HepG2 (cell line): Measurements from ENCODE around the gene ANKRD29. TPM values are rescaled to one million over a fixed set of nuclear protein-coding genes. Genes with fewer than 3 reads are reported as not detected.

Source experiments
- ARHGAP35 ChIP-seq: sonication (generic); formaldehyde crosslinking; IDR thresholded peaks from 2 replicates; pipeline ENCODE4 v1.9.0; 2022; ENCODE audit warnings: mild to moderate bottlenecking, inconsistent platforms, moderate library complexity, missing genetic modification reagents, borderline replicate concordance
- CBX2 ChIP-seq, 2 experiments: fragments of 200-600 bp in 1 of 2; sonication (generic); formaldehyde crosslinking in 1 of 2; IDR thresholded peaks; 2 replicates each; pipeline versions ENCODE4 v1.7.0 to v1.8.1; 2018 to 2022; ENCODE audit warnings: low read depth in 2 of 2, low read length in 1 of 2, mild to moderate bottlenecking in 1 of 2, missing genetic modification reagents in 1 of 2
- GPBP1L1 ChIP-seq: sonication (generic); formaldehyde crosslinking; IDR thresholded peaks from 2 replicates; pipeline ENCODE4 v1.5.0; 2020; ENCODE audit warnings: mild to moderate bottlenecking, missing genetic modification reagents
- KDM1A ChIP-seq: IDR thresholded peaks from 2 replicates; pipeline ENCODE4 v1.6.1; 2016; ENCODE audit warnings: missing compliant biosample characterization
- KDM3A ChIP-seq: IDR thresholded peaks from 2 replicates; pipeline ENCODE4 v1.6.1; 2018; ENCODE audit warnings: low read depth, missing compliant biosample characterization
- MEF2D ChIP-seq: sonication (generic); formaldehyde crosslinking; IDR thresholded peaks from 2 replicates; pipeline ENCODE4 v1.5.1; 2020; ENCODE audit warnings: mild to moderate bottlenecking, missing genetic modification reagents
- MEIS2 ChIP-seq: sonication (generic); formaldehyde crosslinking; IDR thresholded peaks from 2 replicates; pipeline ENCODE4 v1.9.0; 2021; ENCODE audit warnings: mild to moderate bottlenecking, missing genetic modification reagents
- NFIB ChIP-seq: sonication (generic); formaldehyde crosslinking; IDR thresholded peaks from 2 replicates; pipeline ENCODE4 v1.9.0; 2021; ENCODE audit warnings: missing genetic modification reagents, mild to moderate bottlenecking, borderline replicate concordance
- NPAS2 ChIP-seq: sonication (generic); formaldehyde crosslinking; IDR thresholded peaks from 2 replicates; pipeline ENCODE4 v1.8.0; 2022; ENCODE audit warnings: mild to moderate bottlenecking, missing genetic modification reagents, borderline replicate concordance
- POLR2A ChIP-seq, 2 experiments: IDR thresholded peaks; 2 replicates each; pipeline ENCODE4 v1.6.1; 2011; ENCODE audit warnings: low read depth in 2 of 2, low read length in 2 of 2, mild to moderate bottlenecking in 1 of 2, moderate library complexity in 1 of 2; ENCODE audit not compliant: insufficient read depth in 1 of 2
- POLR2AphosphoS5 ChIP-seq: IDR thresholded peaks from 2 replicates; pipeline ENCODE4 v1.6.1; 2012; ENCODE audit warnings: low read depth, low read length
- SMAD9 ChIP-seq: sonication (generic); formaldehyde crosslinking; IDR thresholded peaks from 2 replicates; pipeline ENCODE4 v1.5.1; 2020; ENCODE audit warnings: mild to moderate bottlenecking, missing genetic modification reagents
- ZFP41 ChIP-seq: sonication (generic); formaldehyde crosslinking; IDR thresholded peaks from 2 replicates; pipeline ENCODE4 v1.4.0; 2020; ENCODE audit warnings: mild to moderate bottlenecking, missing genetic modification reagents, borderline replicate concordance
- ZNF18 ChIP-seq: sonication (generic); formaldehyde crosslinking; IDR thresholded peaks from 2 replicates; pipeline ENCODE4 v1.8.0; 2022; ENCODE audit warnings: mild to moderate bottlenecking, missing genetic modification reagents; ENCODE audit not compliant: insufficient replicate concordance
- ZNF207 ChIP-seq: fragments of 450-650 bp; IDR thresholded peaks from 2 replicates; pipeline ENCODE4 v1.6.1; 2016; ENCODE audit warnings: antibody characterized with exemption, borderline replicate concordance
- ZNF30 ChIP-seq: sonication (generic); formaldehyde crosslinking; IDR thresholded peaks from 2 replicates; pipeline ENCODE4 v1.5.0; 2020; ENCODE audit warnings: mild to moderate bottlenecking, missing genetic modification reagents
- ZNF451 ChIP-seq: sonication (generic); formaldehyde crosslinking; IDR thresholded peaks from 2 replicates; pipeline ENCODE4 v1.5.0; 2020; ENCODE audit warnings: mild to moderate bottlenecking, missing genetic modification reagents
- ZNF468 ChIP-seq: sonication (generic); formaldehyde crosslinking; IDR thresholded peaks from 2 replicates; pipeline ENCODE4 v1.8.0; 2022; ENCODE audit warnings: mild to moderate bottlenecking, moderate library complexity, missing genetic modification reagents
- polyA plus RNA-seq, 8 experiments: library from polyadenylated mRNA; depleted of rRNA in 3 of 8; stranded (reverse) in 7 of 8; unstranded in 1 of 8; fragments of >200 nt; fragmentation: Illumina TruSeq in 4 of 8; extraction: Trizol in 4 of 8; gene quantifications; 2 replicates each; pipeline versions ENCODE4 v1.2.1 to v1.2.3, GENCODE V29; 2011 to 2016; ENCODE audit warnings: low read depth in 4 of 8, missing spikeins in 1 of 8, mixed read lengths in 1 of 8; ENCODE audit not compliant: insufficient read depth in 1 of 8
- total RNA-seq, 5 experiments: library from RNA; depleted of rRNA; stranded (reverse); fragments of >200 nt; fragmentation: Illumina TruSeq; extraction: Trizol; gene quantifications; 2 replicates each; pipeline ENCODE4 v1.2.3, GENCODE V29; 2016; ENCODE audit warnings: low read depth in 1 of 5
- TF ChIP-seq, protein P1 (sequence below): sonication (generic); formaldehyde crosslinking; IDR thresholded peaks from 2 replicates; pipeline ENCODE4 v1.4.0; 2020; ENCODE audit warnings: mild to moderate bottlenecking, missing genetic modification reagents
- TF ChIP-seq, protein P2 (sequence below): sonication (generic); formaldehyde crosslinking; IDR thresholded peaks from 2 replicates; pipeline ENCODE4 v1.4.0; 2020; ENCODE audit warnings: missing genetic modification reagents

Gene ANKRD29
- total and polyA plus RNA-seq, 2 of the 13 experiments (the other 11 are each of a cell fraction or from before 2014, with no cell fraction given), result not detected

DNA sequence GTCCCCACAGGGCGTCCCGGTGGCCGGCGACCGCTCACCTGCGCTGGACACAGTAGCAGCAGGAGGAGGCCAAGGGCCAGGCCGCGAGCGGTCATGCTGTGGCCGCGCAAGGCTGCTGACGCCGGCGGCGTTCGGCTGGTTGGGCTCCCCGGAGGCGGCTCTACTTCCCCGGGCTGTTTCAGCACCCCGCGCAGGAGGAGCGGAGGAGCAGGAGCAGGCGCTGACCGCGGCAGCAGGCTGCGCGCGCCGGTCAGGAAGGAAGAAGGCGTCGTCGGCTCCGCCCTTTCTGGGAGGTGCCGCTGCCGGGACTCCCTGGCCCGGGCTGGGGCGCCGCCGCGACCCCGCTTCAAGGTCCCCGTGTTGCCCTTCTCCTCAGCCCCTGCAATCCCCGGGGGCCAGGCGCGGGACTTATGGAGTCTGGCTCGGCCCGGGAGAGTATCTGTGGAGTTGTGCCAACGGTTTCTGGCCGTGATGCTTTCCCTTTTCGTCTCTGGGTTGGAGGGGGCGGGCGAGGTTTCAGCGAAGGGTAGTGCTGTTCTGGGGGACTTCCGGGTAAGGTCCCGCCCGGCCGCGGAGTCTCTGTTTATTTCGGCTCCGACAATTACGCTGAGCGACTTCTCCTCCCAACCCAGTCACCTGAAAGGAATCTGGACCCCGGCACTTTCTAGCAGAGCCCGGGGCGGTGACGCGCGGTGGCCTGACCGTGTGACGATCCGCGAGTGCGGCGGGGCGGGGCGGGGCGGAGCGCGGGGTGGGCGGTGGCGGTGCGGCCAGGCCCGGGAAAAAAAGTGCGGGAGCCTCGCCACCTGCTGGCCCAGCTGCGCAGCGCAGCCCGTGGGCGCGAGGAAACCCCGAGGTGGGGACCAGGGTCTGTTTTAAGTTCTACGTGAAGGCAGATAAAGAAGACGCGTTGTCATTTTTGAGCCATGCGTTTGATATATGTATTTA, 76.2 kb downstream of the ANKRD29 start, which contains the start of gene NPC1 (continued):
- TF ChIP-seq GPBP1L1, result no peak
- no peak for TF ChIP-seq ZNF207
- no peak for TF ChIP-seq ZNF30 (CRISPR knock-in tag)
- no peak for TF ChIP-seq ZNF451 (CRISPR knock-in tag)
- TF ChIP-seq ZNF18 (CRISPR knock-in tag), result no peak
- no peak for TF ChIP-seq ZNF468 (CRISPR knock-in tag)
- TF ChIP-seq, protein P1, sequence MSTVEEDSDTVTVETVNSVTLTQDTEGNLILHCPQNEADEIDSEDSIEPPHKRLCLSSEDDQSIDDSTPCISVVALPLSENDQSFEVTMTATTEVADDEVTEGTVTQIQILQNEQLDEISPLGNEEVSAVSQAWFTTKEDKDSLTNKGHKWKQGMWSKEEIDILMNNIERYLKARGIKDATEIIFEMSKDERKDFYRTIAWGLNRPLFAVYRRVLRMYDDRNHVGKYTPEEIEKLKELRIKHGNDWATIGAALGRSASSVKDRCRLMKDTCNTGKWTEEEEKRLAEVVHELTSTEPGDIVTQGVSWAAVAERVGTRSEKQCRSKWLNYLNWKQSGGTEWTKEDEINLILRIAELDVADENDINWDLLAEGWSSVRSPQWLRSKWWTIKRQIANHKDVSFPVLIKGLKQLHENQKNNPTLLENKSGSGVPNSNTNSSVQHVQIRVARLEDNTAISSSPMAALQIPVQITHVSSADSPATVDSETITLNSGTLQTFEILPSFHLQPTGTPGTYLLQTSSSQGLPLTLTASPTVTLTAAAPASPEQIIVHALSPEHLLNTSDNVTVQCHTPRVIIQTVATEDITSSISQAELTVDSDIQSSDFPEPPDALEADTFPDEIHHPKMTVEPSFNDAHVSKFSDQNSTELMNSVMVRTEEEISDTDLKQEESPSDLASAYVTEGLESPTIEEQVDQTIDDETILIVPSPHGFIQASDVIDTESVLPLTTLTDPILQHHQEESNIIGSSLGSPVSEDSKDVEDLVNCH (CRISPR knock-in tag), result no peak
- no peak for TF ChIP-seq CBX2 (IDR thresholded peaks at IDR 0.05; ENCODE audit: low read depth, low read length)
- TF ChIP-seq CBX2 (CRISPR knock-in tag; IDR thresholded peaks at IDR 0.05; ENCODE audit: low read depth), result no peak
- TF ChIP-seq ARHGAP35 (CRISPR knock-in tag), result 0 out of 2 replicates have a peak, but pooled peaks have one; percentile 80
- TF ChIP-seq, protein P2, sequence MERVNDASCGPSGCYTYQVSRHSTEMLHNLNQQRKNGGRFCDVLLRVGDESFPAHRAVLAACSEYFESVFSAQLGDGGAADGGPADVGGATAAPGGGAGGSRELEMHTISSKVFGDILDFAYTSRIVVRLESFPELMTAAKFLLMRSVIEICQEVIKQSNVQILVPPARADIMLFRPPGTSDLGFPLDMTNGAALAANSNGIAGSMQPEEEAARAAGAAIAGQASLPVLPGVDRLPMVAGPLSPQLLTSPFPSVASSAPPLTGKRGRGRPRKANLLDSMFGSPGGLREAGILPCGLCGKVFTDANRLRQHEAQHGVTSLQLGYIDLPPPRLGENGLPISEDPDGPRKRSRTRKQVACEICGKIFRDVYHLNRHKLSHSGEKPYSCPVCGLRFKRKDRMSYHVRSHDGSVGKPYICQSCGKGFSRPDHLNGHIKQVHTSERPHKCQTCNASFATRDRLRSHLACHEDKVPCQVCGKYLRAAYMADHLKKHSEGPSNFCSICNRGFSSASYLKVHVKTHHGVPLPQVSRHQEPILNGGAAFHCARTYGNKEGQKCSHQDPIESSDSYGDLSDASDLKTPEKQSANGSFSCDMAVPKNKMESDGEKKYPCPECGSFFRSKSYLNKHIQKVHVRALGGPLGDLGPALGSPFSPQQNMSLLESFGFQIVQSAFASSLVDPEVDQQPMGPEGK (CRISPR knock-in tag), result peak; percentile 74
- TF ChIP-seq ZFP41 (CRISPR knock-in tag), result no peak
- TF ChIP-seq KDM1A (CRISPR knock-in tag), result no peak
- TF ChIP-seq NFIB (CRISPR knock-in tag), result no peak
- TF ChIP-seq SMAD9 (CRISPR knock-in tag), result no peak
- no peak for TF ChIP-seq NPAS2
- TF ChIP-seq MEIS2 (CRISPR knock-in tag), result peak; percentile 35; the same call in 1 of the 2 replicates
- TF ChIP-seq POLR2A (IDR thresholded peaks at IDR 0.05; ENCODE audit: insufficient read depth in 1 of 2, low read depth in 2 of 2, low read length in 2 of 2), result peak; percentile 72 to 73
- TF ChIP-seq POLR2AphosphoS5, result peak; percentile 61
- TF ChIP-seq KDM3A, result peak; percentile 68; the same call in 1 of the 2 replicates
- TF ChIP-seq MEF2D, result 0 out of 2 replicates have a peak, but pooled peaks have one; percentile 46
